Activated CD4-positive, alpha-beta T cell treated with anti-CD3 and anti-CD28 coated beads, Interleukin-2, Interleukin-4, amounts not matched to agents 100 ng/mL and 50 ng/mL, durations not matched to agents 16 hours and 8 hours (primary cell): ENCODE measurements around the gene CPSF3.
A peak's percentile ranks its signal among the peaks of the same experiment; 100 is the strongest.

Experiments
- DNase-seq: peaks from one replicate; pipeline ENCODE4 v3.0.0-alpha.2; 2020; ENCODE audit warnings: low spot score

The CPSF3 gene

GRCh38 chr2:9518163-9518562 lies 94.7 kb downstream of the CPSF3 start:
- DNase-seq = no peak

DNA sequence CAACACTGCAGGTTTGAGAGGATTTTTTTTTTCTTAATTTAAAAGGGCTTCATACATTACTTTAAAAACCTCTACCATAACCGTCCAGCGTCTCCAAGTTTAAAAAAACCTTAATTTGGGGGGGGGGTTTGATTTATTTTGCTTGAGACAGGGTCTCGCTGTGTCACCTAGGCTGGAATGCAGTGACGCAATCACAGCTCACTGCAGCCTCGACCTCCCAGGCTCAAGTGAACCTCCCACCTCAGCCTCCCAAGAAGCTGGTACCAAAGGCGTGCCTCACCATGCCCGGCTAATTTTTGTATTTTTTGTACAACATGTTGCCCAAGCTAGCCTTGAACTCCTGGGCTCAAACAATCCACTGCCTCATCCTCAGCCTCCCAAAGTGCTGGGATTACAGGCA lies 95.3 kb downstream of the CPSF3 start:
- DNase-seq = no peak

DNA sequence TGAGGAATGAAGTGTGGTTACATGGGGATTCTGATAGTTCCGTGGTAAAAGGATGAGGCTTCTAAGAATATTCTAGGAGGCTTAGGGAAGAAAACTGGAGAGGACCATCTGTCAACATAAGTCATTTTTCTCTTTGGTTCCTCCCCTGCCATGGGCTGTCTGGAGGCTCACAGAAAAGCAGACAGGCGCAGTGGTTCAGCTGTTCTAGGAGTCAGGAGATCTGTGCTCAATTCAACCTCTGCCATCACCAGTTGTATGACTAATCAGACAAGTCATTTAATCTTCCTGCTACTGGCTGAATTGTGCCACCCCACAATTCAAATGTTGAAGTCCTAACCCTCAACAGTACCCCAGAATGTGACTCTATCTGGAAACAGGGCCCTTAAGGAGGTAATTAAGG lies 95.8 kb downstream of the CPSF3 start:
- peak; percentile 7 for DNase-seq
